Activated naive CD4-positive, alpha-beta T cell treated with anti-CD3 and anti-CD28 coated beads, Interleukin-2, amount 10 ng/mL, durations not matched to agents 5 hours and 36 hours (primary cell): ENCODE data around the gene EEA1. TPM values are rescaled to one million over a fixed set of nuclear protein-coding genes. Genes with fewer than 3 reads are reported as not detected.

Experiments used
- total RNA-seq, 2 experiments: library from RNA; stranded (reverse); gene quantifications; one replicate each; pipeline ENCODE4 v1.2.3, GENCODE V29; 2021

Gene EEA1
- total RNA-seq: 10 to 100 TPM; 16.7 to 17.6 TPM

DNA sequence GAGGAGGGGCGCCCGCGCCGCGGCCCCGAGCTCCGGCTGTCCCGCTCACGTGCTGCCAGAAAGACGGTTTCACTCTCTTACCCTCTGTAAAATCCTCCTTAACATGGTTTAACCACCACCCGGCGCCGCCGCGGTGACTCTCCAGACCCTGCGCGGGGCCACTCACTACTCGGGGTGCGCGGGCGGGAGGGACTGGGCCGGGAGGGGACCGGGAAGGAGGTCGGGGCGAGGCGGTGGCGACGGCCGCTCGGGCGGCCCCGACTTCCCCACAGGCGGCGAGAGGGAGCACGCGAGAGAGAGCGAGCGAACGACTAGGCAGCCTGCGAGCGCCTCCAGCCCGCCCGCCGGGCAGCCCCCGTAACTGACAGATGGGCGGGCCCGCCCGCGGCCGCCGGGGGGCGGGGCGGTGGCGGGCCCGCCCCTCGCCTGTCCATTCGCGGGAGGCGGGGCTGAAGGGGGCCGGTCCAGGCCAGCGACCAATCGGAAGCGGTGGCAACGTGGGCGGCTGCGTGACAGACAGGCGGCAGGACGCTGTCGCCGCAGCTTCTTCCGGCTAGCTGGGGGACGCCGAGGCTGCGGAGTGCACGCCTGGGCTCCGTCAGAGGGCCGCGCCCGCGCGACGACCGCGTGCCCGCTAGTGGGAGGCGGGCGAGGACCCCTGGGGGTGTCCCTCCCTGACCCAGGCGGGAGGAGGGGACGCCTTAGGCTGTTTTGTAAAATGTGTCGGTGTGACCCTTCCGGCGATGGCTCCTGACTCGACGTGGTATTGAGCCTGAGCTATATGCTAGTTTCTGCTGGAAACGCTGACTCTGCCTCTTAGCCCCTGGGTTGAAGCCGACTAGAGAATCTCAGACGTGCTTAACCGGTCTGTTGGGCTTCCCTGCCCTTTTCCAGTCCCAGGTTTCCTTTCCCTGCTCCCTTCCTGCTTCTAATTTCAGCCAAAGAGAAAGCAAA lies at the start of gene EEA1:
Gene EEA1, minus strand, starts transcription at position 334 of the 954 bp plus-strand sequence. Its CDS starts 229 bp downstream, at position 105.

Other genes with a start within 250 kb of the EEA1 start
- gene PLEKHG7, start 226.3 kb downstream of the EEA1 start, total RNA-seq: not detected